Neural progenitor cell (in vitro differentiated cells): ENCODE results near the gene PRAMEF10.
"Not testable (repeated sequence)": the region's sequence is repeated elsewhere in the genome, so short reads cannot be mapped to it uniquely, and the experiment has no call there.

ENCODE experiments used
- CTCF ChIP-seq: fragments of 200-600 bp; sonication (generic); IDR thresholded peaks from 2 replicates; pipeline ENCODE4 v1.5.1; 2017; ENCODE audit warnings: antibody characterized with exemption, mild to moderate bottlenecking
- EZH2 ChIP-seq: fragments of 200-600 bp; sonication (generic); IDR thresholded peaks from 2 replicates; pipeline ENCODE4 v1.6.1; 2017; ENCODE audit warnings: antibody characterized with exemption, mild to moderate bottlenecking, moderate library complexity
- EZH2phosphoT487 ChIP-seq: fragments of 200-600 bp; sonication (generic); IDR thresholded peaks from 2 replicates; pipeline ENCODE4 v1.6.1; 2017; ENCODE audit warnings: antibody characterized with exemption

GRCh38 chr1:12903793-12904572 lies 5.9 kb upstream of the PRAMEF10 start:
- TF ChIP-seq CTCF, EZH2, EZH2phosphoT487: not testable (repeated sequence)
